Retinal pigment epithelial cell (primary cell): Measurements from ENCODE around the gene FAM13A.
A peak's percentile ranks its signal among the peaks of the same experiment; 100 is the strongest.

Experiments used
- DNase-seq: peaks from one replicate; pipeline ENCODE4 v3.0.0-alpha.2; 2010; ENCODE audit warnings: low read depth
- H3K4me3 ChIP-seq: 2 replicates; pipeline ENCODE4 v1.5.1; 2011; ENCODE audit warnings: mild to moderate bottlenecking, low read length, control low read depth, moderate library complexity
- CTCF ChIP-seq: conservative IDR thresholded peaks from 2 replicates; pipeline ENCODE4 v1.5.1; 2011; ENCODE audit warnings: low read depth, low read length, control low read depth, inconsistent platforms

FAM13A gene

DNA sequence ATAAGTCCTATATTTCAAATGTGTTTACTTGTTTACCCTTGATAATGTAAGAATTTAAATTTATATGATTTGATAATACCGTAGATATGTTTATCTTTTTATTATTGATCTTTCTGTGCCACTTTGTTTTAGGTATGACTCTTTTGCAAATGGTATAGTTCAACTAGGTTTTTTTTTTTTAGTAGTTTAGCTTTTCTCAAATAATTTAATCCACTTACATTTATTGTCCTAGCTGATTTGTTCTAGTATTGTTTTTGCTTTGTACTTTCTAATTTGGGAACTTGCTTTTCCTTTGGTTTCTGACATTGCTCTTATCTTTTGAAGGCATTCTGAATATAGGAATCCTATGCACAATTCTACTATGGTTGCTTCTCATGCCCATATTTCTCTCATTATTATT lies 260.4 kb downstream of the FAM13A start:
- H3K4me3 ChIP-seq, result no peak overlapping the region
- TF ChIP-seq CTCF, result no peak
- DNase-seq, result no peak

DNA sequence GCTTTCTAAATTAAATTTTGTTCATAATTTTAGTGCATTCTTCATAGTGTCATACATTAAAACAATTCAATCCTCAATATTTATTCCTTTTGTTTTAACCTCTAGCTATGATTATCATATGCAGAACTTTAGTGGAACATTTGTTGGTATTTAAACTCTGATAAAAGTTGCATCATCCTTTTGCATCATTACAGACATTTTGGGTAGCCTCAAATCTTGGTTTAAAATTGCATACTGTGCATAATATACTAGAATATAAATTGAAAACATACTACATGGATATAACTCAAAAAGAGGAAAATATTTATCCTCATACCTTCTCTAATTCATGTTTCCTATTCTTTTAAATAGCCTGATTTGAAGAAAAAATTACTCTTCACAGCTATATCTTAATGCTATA lies 262.0 kb downstream of the FAM13A start:
- H3K4me3 ChIP-seq, result no peak overlapping the region
- DNase-seq, result no peak
- no peak for TF ChIP-seq CTCF

DNA sequence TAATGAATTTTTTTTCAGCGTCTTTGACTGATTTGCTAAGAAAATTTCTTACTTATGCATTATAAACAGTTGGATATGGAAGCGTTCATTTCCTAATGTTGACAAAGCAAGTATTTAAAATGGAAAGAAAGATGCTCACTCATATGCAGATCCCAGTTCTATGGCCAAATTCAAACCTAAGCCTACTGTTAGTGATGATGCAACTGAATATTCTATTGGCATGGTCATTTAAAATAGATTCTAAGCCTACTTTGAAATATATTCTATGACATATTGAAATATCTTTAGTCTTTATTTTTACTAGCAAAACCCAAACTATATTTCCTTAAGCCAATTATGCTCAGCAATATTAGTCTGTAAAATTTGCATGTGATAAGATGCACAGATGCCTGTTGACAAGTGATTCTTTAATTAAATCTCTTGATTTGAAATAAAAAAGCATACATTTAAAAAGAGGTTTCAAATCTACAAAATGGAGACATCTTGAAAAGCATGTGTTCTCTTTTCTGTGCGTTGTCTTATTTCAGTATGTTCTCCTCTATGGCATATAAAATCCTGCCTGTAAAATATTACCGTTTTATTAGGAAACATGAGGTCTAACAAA lies 262.8 kb downstream of the FAM13A start:
- no peak for DNase-seq
- no peak overlapping the region for H3K4me3 ChIP-seq
- no peak for TF ChIP-seq CTCF

DNA sequence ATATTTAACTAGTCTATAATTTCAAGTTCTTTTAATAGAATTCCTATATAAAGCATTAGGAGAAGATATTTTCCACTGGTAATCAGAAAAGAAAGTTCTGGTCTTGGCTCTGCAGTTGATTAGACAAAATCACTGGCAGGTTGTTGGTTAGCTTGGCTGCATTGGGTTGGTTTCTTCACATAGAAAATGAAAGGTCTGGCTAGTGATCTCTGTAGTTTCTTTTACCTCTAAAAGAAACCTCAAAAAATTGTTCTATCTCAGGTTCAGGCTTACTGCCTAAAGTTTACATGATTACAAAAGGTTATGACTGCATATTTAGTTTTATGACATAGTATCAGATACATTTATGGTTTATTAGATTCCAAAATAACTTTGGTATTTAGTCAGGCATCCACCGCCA lies 263.5 kb downstream of the FAM13A start:
- H3K4me3 ChIP-seq, result no peak overlapping the region
- no peak for DNase-seq
- no peak for TF ChIP-seq CTCF

DNA sequence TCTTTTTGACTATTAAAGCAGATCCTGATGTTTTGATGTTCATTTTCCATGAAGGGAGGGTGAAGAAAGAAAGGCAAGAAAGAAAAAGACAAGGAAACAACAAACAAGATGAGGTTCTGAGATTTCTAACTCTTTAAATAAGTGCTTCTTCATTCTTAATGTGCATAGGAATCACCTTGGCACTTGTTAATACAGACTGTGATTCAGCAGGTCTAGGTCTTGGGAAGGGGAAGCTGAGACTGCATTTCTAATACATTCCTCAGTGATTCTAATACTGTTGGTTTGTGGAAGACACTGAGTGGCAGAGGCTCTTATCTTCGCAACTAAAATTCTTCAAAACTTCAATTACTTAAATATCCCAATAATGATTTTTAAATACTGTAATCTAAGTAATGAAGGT lies 264.2 kb downstream of the FAM13A start:
- DNase-seq, result no peak
- TF ChIP-seq CTCF, result no peak
- no peak overlapping the region for H3K4me3 ChIP-seq

- DNase-seq, result no peak
- no peak for TF ChIP-seq CTCF
- no peak overlapping the region for H3K4me3 ChIP-seq
These were observed 264.7 kb downstream of the FAM13A start for GRCh38 chr4:88792268-88792781.

DNA sequence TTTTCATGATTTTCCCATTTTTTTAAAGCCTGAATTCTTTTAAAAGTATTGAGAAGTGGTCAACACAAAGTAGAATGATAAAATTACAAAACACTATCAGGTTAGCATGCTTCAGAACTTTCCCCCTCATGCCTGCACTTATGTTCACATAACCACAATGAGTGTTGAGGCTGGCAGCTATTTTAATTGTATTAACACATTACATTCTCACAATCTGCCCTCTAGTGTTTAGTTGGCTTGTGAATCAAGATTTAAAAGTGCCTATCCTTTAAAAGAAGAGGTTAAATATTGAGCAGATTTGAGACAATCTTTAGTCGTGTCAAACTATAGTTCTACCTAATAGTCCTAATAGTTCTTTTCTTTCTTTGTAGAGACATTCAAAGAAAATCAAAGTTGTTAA lies 265.7 kb downstream of the FAM13A start:
- DNase-seq, result no peak
- no peak overlapping the region for H3K4me3 ChIP-seq
- TF ChIP-seq CTCF, result peak; percentile 56
